Activated T-cell treated with anti-CD3 and anti-CD28 coated beads, Interleukin-2, amount 50 U/mL, for 1 hour (primary cell): ENCODE measurements around the gene HOXA10.

Source experiments
- DNase-seq: peaks from one replicate; pipeline ENCODE4 v3.0.0-alpha.2; 2020

The HOXA10 gene

GRCh38 chr7:27189997-27190748, 16.1 kb upstream of the HOXA10 start:
- peak; percentile 13 for DNase-seq

GRCh38 chr7:27189295-27189996, 15.3 kb upstream of the HOXA10 start:
- peak; percentile 33 for DNase-seq

- peak; percentile 54 for DNase-seq
Measured at GRCh38 chr7:27188386-27189294, 14.5 kb upstream of the HOXA10 start.

- DNase-seq, result peak; percentile 27
Measured at GRCh38 chr7:27187475-27188385, 13.6 kb upstream of the HOXA10 start.

- peak; percentile 11 for DNase-seq
Measured at GRCh38 chr7:27186668-27187474, 12.8 kb upstream of the HOXA10 start.

GRCh38 chr7:27185854-27186667, 11.9 kb upstream of the HOXA10 start:
- DNase-seq, result peak; percentile 26

GRCh38 chr7:27185013-27185853, 11.1 kb upstream of the HOXA10 start, which contains the start of gene HOXA11:
HOXA11 (minus strand) TSS chr7:27185232; CDS start chr7:27185144, 88 bp downstream.
- DNase-seq, result peak; percentile 26

- DNase-seq, result peak; percentile 40
Measured at GRCh38 chr7:27184337-27185012, 10.4 kb upstream of the HOXA10 start.

GRCh38 chr7:27183682-27184336, 9.7 kb upstream of the HOXA10 start:
- peak; percentile 27 for DNase-seq

GRCh38 chr7:27182861-27183681, 9.0 kb upstream of the HOXA10 start:
- DNase-seq, result peak; percentile 30

- peak; percentile 8 for DNase-seq
Measured at GRCh38 chr7:27182285-27182841, 8.2 kb upstream of the HOXA10 start.

GRCh38 chr7:27181795-27182275, 7.7 kb upstream of the HOXA10 start:
- peak; percentile 15 for DNase-seq

- DNase-seq, result peak; percentile 13
Measured at GRCh38 chr7:27180431-27181420, 6.6 kb upstream of the HOXA10 start.

- DNase-seq, result peak; percentile 70
Measured at GRCh38 chr7:27179503-27180430, 5.6 kb upstream of the HOXA10 start.
